Adipose tissue (tissue), 3 donors: ENCODE measurements around the gene CEP170B. TPM values are rescaled to one million over a fixed set of nuclear protein-coding genes. Genes with fewer than 3 reads are reported as not detected.
"Not testable (repeated sequence)": the region's sequence is repeated elsewhere in the genome, so short reads cannot be mapped to it uniquely, and the experiment has no call there.

Source experiments
- H3K27ac ChIP-seq: one replicate; pipeline ENCODE4 v1.5.1; 2013; ENCODE audit warnings: low read depth, low read length
- WGBS, 3 donors: extraction: QIAGEN DNeasy Blood & Tissue Kit; methylation state at CpG; one replicate each; pipeline ENCODE4 v1.1.7; 2013; 5-methylcytosine and 5-hydroxymethylcytosine counted together
- polyA plus RNA-seq, 3 donors: library from polyadenylated mRNA; stranded (reverse); fragments of 200-250 nt; gene quantifications; one replicate each; pipeline ENCODE4 v1.2.3, GENCODE V29; 2013
- donor health status: healthy with polysubstance abuse.
- donor health status: Bipolar disorder and iron deficiency.
- donor health status: healthy.

CEP170B gene
- 10 to 100 TPM; 10.2 to 17.1 (median 11.8) TPM for polyA plus RNA-seq

DNA sequence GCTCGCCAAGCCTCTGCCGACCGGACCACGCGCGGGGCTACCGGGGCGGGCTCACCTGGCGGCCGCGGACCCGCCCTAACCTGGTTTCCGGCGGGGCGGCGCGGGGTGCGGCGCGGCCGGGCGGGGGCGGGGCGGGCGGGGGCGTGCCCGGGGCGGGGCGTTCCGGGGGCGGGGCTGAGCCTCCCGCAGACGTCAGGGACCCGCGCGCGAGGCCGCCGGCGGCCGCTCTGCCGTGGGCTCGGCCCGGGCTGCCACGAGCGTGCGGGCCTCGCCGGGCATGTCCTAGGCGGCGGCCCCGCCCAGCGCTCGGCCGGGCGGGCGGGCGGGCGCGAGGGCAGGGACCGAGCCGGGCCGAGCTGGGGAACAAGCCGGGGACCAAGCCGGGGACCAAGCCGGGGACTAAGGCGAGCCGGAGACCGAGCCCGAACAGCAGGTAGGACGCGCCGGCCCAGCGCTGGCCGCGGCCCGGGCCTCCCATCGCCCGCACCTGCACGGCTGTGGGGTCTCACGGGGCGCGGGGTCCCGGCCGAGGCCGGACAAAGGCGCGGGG is at the start of gene CEP170B:
TSS of gene CEP170B (plus strand) at position 188 of the 550 bp plus-strand sequence. CDS start 3,183 bp downstream, outside the sequence.
- WGBS, 3 donors = 0 to 1% (median 1%) methylated on average over 16 to 86 of the region's 88 CpGs
- no peak within 1 kb of the TSS for H3K27ac ChIP-seq

DNA sequence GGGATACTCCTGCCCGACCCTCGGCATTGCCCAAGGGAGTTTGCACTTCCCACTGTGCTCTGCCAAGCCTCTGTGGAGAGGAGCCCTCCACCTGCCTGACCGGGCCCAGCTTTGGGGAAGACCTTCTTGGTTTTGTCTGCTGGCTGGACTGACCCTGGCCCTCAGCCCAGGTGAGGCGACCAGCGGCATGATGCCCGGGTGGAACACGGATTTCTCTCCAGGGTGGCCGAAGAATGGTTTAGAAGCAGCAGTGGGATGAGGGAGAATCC is 48.5 kb upstream of the CEP170B start:
- 2 to 3% (median 2%) methylated on average over 8 of the region's 8 CpGs for WGBS, 3 donors
- no peak overlapping the region for H3K27ac ChIP-seq

DNA sequence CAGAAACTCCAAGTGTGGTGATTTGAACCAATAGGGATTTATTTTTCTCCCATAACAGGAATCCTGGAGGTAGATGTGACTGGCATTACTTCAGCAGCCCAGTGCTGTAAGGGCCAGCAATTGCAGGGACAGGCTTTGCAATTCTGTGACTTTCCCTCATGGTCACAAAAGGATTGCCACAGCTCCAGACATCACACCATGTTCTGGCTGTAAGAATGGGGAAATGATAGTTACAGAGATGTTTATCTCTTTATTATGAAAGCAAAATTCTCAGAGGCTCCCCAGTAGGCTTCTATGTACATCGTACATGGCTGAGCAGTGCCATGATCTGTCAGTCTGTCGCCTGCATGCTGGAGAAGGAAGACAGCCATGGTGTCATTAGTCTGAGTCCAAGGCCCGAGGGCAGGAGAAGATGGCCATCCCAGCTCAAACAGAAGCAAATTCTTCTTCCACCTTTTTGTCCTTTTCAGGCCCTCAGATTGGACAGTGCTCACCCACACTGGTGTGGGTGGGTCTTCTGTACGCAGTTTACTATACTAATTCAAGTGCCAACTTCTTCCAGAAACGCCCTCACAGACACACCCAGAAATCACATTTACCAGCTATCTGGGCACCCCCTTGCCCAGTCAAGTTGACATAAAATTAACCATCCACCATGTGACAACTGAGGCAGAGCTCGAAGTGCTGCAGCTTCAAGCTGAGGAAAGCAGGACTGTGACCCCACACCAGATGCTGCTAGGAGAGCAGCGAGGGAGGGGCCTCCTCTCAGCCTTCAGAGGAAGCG is 46.9 kb upstream of the CEP170B start:
- 93 to 97% (median 96%) methylated on average over 8 of the region's 8 CpGs for WGBS, 3 donors
- no peak overlapping the region for H3K27ac ChIP-seq

DNA sequence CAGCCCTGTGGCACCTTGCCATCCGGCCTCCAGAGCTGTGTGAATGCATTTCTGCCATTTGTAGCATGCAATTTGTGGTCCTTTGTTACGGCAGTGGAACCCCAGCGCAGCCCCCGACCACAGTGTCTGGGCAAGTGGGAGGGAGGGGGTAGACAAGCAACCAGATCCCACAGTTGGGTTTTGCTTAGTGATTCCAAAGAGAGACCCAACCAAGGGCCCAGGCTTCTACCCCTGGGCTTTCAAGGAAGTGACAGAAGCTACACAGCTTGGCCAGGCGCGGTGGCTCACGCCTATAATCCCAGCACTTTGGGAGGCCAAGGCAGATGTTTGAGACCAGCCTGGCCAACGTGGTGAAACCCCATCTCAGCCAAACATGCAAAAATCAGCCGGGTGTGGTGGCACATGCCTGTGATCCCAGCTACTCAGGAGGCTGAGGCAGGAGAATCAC is 46.3 kb upstream of the CEP170B start:
- 87 to 91% (median 90%) methylated on average over 9 of the region's 9 CpGs for WGBS, 3 donors
- no peak overlapping the region for H3K27ac ChIP-seq

DNA sequence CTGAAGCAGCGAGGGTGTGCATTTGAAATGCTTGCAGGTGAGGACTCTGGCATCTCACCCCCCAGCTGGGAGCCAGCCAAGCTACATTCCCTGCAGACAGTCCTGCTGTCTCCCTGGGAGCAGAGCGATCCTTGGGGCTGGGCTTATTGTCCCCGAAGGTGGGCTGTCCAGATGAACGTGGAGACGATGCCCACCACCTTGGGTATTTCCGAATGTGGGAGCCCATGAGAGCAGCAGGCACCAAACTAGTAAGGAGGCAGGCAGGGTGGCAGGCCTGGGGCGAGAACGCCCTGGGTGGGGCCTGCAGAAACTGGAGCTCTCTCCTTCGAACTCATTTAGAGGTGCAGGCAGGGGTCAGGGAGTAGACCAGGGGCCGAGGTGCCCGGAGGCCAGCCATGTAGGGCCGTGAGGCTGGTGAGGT is 45.7 kb upstream of the CEP170B start:
- WGBS, 3 donors = 85 to 91% (median 88%) methylated on average over 12 of the region's 12 CpGs
- no peak overlapping the region for H3K27ac ChIP-seq

DNA sequence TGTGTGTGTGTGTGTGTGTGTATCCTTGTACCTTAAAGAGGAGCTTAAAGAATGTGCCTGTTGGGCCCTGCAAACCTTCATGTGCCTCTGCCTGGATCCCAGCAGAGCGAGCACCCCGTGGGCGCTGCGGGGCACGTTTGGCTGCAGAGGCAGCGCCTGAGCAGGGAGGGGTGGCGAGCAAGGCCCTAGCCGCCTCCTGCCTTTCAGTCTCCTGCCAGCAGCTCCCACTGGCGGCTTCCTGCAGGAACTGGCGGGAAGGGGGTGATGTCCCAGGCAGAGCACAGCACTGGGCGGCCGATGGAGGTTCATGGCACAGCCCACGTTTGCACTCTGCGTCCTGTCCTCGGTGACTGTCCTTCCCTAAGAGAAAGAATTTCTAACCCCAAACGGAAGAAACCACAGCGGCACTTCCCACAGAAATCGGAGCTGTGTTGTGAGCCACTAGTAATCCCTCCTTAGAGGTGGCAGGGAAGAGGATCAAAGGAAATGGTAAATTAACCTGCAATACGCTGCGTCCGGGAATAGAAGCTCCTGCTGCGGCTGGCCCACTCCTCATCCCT is 44.3 kb upstream of the CEP170B start:
- 19 to 45% (median 35%) methylated on average over 22 of the region's 22 CpGs for WGBS, 3 donors

DNA sequence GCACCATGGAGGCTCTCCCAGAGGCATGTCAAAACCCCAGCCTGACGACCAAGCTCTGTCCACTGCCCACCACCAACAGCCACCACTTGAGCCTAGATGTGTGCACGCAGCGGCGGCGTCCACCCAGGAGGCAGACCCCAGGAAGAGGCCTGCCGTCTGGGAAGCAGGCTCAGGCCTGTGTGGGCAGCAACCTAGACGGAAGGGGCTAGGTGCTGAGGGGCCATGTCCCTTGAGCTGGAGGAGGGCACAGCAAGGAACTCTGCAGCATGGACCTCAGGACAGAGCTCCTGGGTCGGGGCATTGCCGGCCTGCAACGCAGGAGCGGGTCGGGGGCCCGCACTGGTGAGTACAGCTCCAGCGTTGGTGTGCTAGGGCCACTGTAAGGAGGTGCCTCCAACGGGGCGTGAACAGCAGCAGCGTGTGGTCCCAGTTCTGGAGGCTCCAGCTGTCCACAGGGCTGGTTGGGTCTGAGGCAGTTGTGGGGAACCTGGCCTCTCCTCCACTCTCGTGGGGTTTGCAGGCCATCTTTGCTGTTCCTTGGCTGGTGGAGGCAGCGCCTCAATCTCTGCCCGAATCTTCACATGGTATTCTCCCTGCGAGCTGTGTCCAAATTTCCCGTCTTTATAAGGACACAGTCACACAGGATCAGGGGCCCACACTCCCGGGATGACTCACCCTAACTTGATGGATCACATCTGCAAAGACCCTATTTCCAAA is 43.7 kb upstream of the CEP170B start:
- 82 to 89% (median 86%) methylated on average over 23 of the region's 23 CpGs for WGBS, 3 donors
- no peak overlapping the region for H3K27ac ChIP-seq

More for the DNA sequence above, 44.3 kb upstream of the CEP170B start:
- no peak overlapping the region for H3K27ac ChIP-seq

DNA sequence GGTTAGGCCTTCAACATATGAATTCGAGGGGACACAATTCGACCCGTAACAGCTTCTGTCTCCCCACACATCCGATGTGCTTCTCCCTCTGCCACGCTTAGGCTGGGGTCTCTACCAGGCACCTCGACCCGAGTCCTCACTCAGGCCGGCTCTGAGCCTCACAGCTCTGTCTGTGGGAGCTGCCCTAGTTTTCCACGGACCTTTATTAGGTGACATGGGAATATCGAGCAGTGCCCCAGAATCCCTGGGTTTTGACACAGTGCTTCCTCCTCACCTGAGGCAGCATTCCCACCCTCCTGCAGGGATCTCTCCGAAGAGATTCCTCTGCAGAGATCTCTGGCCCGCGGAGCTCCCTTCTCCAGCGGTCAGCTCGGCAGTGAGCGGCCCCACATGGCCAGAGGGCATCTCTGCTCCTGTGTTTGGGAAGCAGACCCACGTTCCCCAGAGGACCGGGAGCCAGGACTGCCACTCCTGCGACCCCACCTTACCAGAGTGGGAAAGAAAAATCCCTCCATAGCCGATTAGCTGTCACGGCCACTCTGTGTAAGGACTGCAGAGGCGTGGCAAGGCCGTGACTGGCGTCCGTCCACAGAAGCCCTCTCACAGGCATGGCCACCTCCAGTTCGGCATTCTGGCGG is 43.0 kb upstream of the CEP170B start:
- 83 to 92% (median 90%) methylated on average over 27 of the region's 27 CpGs for WGBS, 3 donors
- H3K27ac ChIP-seq = no peak overlapping the region

DNA sequence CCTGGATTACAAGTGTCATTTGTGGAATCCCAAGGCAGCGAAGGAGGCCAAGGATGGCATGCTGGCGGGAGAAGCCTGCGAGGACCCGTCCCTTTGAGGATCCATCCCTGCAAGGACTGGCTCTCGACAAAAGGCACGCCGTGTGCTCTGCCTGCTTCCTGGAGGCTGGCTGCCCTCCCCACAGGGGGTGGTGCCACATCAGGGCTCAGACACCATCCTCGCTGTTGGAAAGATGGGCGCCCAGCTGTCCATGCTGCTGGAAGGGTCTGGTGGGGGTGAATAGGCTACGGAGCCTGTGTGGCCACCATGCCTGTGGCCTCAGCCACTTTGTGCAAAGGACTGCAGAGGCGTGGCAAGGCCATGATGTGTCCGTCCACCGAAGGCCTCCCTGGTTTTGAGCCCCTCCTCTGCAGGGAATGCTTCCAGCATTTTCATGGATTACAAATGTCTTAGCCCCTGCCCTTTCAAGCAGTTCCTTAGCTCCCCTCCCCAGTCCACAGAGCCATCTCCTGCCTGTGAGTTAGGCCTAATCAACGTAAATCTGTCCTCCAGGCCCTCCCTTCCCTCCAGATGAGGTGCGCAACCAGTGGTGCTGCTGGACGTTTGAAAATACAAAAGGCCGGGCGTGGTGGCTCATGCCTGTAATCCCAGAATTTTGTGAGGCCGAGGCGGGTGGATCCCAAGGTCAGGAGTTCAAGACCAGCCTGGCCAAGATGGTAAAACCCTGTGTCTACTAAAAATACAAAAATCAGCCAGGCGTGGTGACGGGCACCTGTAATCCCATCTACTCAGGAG is 42.0 kb upstream of the CEP170B start:
- H3K27ac ChIP-seq = no peak overlapping the region
- 88 to 89% (median 89%) methylated on average over 22 of the region's 22 CpGs for WGBS, 3 donors

DNA sequence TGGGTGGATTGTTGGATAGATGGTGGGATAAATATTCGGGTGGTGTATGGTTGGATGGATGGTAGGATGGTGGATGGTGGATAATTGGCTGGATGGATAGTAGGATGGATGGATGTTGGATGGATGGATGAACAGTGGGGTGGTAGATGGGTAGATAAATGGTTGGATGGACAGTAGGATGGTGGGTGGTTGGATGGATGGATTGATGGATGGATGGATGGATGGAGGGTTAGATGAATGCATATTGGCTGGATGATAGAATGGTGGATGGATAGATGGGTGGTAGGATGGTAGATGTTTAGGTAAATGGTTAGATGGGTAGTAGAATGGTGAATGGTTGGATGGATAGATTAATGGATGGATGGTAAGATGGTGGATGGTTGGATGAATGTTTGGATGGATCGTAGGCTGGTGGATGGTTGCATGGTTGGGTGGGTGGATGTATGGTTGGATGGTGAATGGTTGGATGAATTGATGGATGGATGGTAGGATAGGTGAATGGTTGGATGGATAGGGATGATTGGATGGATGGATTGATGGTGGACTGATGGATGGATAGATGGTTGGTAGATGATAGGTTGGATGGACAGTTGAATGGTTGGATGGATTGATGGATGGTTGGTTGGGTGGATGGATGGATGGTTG is 40.6 kb upstream of the CEP170B start:
- WGBS, 3 donors = 96 to 100% (median 98%) methylated on average over 2 of the region's 2 CpGs
- no peak overlapping the region for H3K27ac ChIP-seq

DNA sequence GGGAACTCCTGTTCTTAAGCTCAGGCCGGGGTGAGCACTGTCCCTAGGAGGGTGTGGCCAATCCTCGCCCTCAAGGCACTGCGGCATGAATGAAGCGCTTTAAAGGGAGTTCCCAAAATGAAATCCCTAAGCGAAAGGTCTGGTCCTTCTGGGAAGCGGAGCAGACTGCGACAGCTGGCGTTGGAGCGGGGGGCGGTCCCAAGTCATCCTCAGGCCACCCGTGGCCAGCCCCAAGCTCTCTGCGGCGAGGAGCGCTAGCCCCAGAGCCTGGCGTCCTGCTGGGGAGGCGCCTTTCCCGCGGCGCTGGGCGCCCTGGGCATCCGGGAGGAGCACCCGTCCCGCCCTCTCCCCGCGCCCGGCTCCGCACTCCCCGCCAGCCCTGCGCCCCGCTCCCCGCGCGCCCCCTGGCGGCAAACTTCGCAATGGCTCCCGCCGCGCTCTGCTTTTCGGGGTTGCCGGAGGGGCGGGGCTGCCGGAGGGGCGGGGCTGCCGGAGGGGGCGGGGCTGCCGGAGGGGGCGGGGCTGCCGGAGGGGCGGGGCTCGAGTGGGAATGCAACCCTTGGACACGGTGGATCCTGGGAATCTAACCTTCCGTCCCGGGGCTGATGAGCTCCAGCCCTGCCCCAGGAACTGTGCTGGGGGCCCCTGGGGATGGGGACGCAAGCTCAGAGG is 38.7 kb upstream of the CEP170B start:
- 1 to 3% (median 1%) methylated on average over 36 to 53 of the region's 54 CpGs for WGBS, 3 donors
- H3K27ac ChIP-seq = no peak overlapping the region

DNA sequence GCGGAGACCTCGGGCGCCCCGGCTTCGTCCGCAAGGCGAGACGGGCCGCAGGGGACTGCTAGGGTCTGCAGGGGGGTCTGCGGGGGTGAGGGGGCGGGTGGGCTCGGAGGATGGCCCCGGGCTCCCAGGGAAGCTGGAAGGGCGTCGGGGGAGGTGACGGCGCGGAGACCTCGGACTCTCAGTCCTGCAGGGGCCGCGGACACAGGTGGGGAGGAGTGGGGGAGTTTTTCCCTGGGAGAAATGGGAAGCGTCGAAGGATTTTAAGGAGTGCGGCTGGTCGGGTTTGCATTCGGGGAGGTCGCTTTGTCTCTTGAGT is 38.2 kb upstream of the CEP170B start:
- no peak overlapping the region for H3K27ac ChIP-seq
- WGBS, 3 donors = 1 to 3% (median 2%) methylated on average over 25 to 27 of the region's 27 CpGs

DNA sequence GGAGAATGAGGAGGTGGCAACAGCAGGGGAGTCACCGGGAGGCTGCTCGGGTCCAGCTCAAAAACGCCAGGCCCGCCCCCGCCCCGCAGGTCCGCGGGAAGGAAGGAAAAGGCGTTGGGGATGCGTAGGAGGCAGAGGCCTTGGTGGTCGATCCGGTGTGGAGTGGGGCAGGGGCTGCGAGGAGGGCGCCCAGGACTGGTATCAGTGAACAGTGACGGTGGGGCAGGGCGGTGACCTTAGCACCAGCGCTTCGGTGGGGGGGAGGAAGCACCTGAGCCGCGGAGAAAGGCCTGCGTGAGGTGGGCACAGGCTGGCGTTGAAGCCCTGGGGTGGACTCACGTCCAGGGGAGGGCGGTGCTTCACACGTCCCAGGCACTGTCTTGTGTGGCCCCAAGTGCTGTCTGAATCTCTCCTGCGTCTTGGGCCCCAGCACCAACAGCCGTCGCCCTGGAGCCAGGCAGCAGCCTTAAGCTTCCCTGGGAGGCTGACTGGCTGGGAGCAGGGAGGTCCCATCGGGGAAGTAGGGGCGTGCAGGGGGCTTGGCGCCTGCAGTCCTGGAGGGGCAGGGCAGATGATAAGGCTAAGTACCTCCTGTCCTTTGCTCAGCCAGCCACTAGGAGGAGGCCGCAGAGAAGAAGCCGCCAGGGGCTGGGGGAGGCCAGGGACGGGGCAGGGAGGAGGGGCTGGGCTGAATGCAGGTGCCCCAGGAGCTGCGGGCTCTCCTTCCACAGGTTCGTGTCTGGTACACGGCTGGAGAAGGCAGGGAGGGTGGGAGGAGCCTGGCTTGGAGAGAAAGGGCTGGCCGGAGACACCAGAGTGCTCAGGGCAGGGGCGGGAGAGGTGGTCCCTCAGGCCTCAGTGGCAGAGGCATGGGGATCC is 37.7 kb upstream of the CEP170B start:
- WGBS, 3 donors = 7 to 8% (median 8%) methylated on average over 39 of the region's 39 CpGs
- H3K27ac ChIP-seq = no peak overlapping the region

DNA sequence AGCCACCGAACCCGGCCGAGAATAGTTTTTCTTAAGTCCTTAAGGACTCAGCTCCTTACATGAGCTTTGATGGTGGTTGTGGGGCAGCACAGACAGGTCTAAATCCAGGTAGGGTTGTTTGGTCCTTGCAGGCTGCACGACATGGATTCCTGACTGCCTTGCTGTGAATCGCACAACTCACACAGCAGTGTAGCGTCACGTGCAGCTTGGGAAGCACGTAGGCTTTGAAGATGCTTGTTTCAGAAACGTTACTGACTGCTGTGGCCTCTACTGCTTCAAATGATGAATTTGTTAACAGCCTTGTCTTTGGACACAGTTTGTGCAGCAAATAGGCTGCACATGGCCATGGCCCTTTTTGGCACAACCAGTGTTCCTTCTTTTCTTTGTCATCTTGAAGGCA is 34.3 kb upstream of the CEP170B start:
- 57 to 68% (median 66%) methylated on average over 9 of the region's 9 CpGs for WGBS, 3 donors
- H3K27ac ChIP-seq = no peak overlapping the region

DNA sequence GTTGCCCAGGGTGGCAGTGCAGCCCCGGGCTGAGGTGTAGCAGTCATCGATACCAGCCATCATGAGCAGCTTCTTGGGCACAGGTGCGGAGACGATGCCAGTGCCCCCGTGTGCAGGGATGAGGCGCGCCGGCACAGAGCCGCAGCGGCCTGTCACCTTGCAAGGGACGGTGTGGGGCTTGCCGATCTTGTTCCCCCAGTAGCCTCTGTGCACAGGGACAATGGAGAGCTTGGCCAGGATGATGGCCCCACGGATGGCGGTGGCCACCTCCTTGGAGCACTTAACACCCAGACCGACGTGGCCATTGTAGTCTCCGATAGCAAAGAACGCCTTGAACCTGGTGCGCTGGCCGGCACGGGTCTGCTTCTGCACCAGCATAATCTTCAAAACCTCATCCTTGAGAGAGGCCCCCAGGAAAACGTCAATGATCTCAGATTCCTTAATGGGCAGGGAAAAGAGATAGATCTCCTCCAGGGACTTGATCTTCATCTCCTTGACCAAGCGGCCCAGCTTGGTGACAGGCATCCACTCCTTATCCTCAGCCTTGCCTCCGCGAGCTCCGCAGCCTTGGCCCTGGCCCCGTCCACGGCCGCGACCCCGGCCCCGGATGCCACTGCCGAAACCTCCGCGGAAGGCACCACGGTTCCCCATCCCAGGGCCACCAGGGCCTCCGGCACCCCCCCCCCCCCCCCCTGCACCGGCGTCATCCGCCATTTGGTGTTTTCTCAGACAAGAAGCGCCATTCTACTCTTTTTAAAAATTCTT is 28.7 kb upstream of the CEP170B start:
- not testable (repeated sequence) for H3K27ac ChIP-seq
- 94 to 97% (median 94%) methylated on average over 33 to 38 of the region's 41 CpGs for WGBS, 3 donors

DNA sequence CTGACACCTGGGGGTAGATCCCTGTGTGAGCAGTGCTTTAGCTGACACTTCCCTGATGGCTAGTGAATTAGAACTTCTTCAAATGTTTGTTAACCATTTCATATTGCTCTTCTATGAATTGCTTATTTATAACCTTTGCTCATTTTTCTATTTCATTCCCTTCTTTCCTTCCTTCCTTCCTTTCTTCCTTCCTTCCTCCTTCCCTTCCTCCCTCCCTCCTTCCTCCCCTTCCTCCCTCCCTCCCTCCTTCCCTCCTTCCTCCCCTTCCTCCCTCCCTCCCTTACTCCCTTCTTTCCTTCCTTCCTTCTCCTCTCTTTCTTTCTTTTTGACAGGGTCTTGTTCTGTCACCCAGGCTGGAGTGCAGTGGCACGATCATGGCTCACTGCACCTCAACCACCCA is 23.3 kb upstream of the CEP170B start:
- 67 to 93% (median 88%) methylated on average over 1 of the region's 1 CpG for WGBS, 3 donors
- H3K27ac ChIP-seq = no peak overlapping the region
